Heart left ventricle (tissue), 13 donors: ENCODE data around the gene DDX46.

Source experiments
- CTCF ChIP-seq, 12 donors: fragments of 200-600 bp; sonication (generic) in 4 of 12; IDR thresholded peaks; one replicate each; pipeline versions ENCODE4 v1.5.0 to v1.8.0; 2018 to 2022; ENCODE audit warnings: antibody characterized with exemption in 12 of 12, mild to moderate bottlenecking in 5 of 12
- POLR2A ChIP-seq, 2 donors: fragments of 450-650 bp; IDR thresholded peaks; one replicate each; pipeline ENCODE4 v1.6.1; 2017; ENCODE audit warnings: antibody characterized with exemption in 2 of 2, mild to moderate bottlenecking in 2 of 2, moderate library complexity in 2 of 2
- donor health status: ischemic (EF 13 %, LVEDD 7.1; RV severe dilation, severe dysfunction).
- donor health status: DM: no; HTN: yes; CAD: no.
- donor health status: DM: no; HTN: no; CAD: no.
- donor health status: ischemic (EF 25% LVEDD 6.9; RV normal size, moderate dysfunction).
- donor health status: ischemic (EF 25% LVEDD 5.7; RV mildly dilated, moderate dysfunction).
- donor health status: ischemic (EF 35%, LVEDD 5.7; RV mildly dilated, moderate dysfunction).
- donor health status: nonischemic (EF 11% LVEDD 7.7; RV severe dilation, severe dysfunction).
- donor health status: DM: yes; HTN: yes; CAD: no.
- donor health status: PGD.
- donor health status: ischemic (EF 29% LVEDD 5.4; RV normal size, mild dysfunction).
- donor health status: nonischemic (EF 23%, LVEDD 6.1; RV moderate dilation, normal function).

DNA sequence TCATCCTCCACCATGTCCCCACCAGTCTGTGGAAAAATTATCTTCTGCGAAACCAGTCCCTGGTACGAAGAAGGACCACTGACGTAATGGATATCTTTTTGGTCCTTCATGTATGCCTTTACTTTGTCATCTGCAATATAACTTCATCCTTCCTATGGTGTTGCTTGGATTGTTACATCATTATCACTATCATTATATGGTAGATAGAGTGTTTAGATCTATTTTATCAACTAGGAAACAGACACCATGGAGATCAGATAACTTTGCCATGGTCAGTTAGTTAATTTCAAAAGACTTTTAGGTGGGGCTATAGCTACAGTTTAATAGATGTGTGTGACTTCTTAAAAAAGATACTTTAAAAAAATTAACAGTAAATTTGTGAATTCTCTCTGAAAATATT lies 44.0 kb upstream of the DDX46 start:
- TF ChIP-seq CTCF (IDR thresholded peaks at IDR 0.05) (no peak), POLR2A (IDR thresholded peaks at IDR 0.05) (no peak)
